Measurements from ENCODE around the gene EXOC6B.

EXOC6B gene

DNA sequence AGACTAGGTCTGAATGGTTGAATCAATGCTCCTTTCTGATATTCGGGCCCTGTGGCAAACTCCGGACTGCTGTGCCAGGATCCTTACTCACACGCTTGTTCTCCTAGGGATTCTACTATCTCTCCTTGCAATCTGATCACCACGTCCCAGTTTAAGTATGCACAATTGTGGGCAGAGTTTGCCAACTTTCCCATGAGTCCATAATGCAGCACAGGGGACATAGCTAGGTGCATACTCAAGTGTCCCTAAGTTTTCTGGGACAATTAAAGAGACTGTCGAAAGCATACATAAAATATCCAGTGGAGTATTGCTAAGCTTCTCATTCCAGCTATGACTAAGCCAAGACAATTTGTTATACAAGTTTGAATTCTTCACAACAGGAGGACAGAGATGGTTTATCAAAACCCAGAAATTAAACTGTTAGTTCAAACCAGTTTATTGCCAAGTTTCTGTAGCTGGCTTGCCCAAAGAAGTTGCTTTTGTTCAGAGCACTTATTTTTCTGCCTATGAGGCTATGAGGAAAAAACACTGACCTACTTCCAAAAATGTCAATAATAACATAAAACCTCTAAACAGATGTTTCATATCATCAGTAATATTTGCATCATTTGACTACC is 136.1 kb downstream of the EXOC6B start:
- DNase-seq (ENCODE audit: low read depth), result peak; percentile 11
- H3K4me3 ChIP-seq (ENCODE audit: low read length), result no peak overlapping the region
- TF ChIP-seq, protein P1, sequence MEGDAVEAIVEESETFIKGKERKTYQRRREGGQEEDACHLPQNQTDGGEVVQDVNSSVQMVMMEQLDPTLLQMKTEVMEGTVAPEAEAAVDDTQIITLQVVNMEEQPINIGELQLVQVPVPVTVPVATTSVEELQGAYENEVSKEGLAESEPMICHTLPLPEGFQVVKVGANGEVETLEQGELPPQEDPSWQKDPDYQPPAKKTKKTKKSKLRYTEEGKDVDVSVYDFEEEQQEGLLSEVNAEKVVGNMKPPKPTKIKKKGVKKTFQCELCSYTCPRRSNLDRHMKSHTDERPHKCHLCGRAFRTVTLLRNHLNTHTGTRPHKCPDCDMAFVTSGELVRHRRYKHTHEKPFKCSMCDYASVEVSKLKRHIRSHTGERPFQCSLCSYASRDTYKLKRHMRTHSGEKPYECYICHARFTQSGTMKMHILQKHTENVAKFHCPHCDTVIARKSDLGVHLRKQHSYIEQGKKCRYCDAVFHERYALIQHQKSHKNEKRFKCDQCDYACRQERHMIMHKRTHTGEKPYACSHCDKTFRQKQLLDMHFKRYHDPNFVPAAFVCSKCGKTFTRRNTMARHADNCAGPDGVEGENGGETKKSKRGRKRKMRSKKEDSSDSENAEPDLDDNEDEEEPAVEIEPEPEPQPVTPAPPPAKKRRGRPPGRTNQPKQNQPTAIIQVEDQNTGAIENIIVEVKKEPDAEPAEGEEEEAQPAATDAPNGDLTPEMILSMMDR (conservative IDR thresholded peaks at IDR 0.05; ENCODE audit: low read length), result no peak

DNA sequence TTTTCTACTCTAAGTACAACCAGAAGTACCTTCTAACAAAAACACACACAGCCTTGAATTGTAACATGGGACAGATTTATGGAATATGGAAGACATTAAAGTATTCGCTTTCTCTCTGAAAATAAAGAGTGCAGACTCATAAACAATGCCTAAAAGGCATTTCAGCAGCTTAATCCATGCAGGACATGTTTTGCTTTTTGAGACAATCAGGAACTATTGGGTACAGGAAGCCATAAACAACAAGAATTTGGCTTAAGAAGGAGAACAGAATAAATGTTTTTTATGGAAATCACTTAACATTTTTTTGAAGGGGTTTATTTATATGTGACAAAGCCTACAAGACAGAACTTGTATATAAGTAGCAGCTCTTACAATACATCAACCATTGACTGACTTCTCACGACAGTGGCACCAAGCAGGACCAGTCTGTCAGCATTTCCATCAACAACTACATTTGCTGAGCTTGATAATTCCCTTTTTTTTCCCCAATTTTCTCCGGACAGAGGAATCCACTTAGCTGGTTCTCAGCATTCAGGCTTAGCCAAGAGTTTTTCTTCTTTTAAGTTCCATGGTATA is 140.1 kb downstream of the EXOC6B start:
- no peak overlapping the region for H3K4me3 ChIP-seq (ENCODE audit: low read length)
- TF ChIP-seq, protein P1 (conservative IDR thresholded peaks at IDR 0.05; ENCODE audit: low read length), result no peak
- DNase-seq (ENCODE audit: low read depth), result no peak

DNA sequence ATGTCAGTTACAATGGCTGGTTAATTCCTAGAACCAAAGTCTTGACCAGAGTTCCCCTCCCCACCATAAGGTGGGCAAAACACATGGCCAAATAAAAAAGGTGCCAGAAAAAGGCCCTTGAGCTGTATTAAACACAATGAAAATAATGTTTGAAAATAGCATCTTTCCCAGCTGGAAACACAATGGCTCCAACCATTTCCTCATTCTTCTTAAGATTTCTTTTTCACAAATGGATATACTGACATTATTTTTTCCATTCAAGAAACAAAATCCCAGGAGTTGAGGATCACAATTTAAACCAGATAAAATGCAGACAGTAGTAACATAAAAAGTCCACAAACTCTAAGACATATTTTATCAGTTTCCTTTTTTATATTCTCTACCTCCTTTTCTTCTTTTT is 143.8 kb downstream of the EXOC6B start:
- TF ChIP-seq, protein P1 (conservative IDR thresholded peaks at IDR 0.05; ENCODE audit: low read length), result no peak
- DNase-seq (ENCODE audit: low read depth), result no peak
- H3K4me3 ChIP-seq (ENCODE audit: low read length), result no peak overlapping the region

DNA sequence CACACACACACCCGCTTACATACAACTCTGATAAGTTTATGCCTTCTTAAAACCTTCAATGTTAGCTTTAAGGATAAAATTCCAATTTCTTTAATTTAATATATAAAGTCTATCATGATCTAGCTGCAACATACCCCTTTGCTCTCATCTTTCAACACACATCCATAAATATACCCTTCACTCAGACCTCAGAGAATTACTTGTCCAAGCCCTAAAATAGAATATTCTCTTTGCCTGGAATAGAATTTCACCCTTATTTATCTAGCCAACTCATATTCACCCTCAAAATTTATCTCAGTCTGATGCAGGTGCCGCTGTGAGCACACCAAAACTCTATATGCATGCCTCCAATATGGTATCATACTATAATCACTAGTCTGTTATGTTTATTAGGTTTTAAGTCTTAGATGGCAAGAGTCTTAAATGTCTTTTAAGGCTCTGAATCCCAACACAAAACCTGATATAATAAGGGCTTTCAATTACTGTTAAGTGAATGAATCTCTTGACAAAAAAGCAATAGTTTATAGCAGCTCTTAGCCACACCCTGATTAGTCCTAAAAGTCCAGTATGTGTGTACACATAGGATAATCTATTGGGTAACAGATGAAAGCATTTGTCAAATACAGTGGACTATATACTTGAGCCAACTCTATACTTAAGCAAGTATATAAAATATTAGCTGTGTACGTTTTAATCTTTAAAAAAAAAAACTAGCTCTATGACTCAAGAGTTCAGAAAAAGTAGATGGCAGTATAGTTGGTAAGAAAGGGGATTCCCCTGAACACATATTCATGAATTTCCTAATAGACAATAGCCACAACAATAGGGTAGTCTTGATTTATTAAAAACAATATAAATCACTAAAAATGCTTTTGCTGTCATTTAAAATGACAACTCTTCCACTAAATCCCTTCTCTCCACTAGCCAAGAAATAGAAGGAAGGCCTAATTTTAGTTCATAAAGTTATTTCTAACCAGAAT is 144.5 kb downstream of the EXOC6B start:
- TF ChIP-seq, protein P1 (conservative IDR thresholded peaks at IDR 0.05; ENCODE audit: low read length), result no peak
- H3K4me3 ChIP-seq (ENCODE audit: low read length), result no peak overlapping the region
- no peak for DNase-seq (ENCODE audit: low read depth)

DNA sequence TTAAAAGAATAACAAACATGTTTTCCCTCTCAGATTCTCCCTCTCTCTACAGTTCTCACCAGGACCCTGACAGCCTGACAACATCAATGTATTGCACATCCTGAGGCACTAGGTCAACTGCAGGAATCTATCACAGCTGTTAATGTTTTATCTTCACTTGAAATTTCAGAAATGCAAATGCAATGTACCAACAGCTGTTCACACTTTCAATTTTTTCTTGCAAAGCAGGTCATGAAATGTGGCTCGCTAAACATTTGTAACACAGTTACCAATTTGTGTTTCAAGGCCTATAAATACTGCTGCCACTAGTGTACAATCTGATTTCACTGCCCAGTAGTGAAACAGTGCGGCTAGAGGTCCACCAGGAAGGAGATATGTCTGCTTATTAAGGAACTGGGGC is 147.8 kb downstream of the EXOC6B start:
- TF ChIP-seq, protein P1 (conservative IDR thresholded peaks at IDR 0.05; ENCODE audit: low read length), result no peak
- DNase-seq (ENCODE audit: low read depth), result peak; percentile 34
- H3K4me3 ChIP-seq (ENCODE audit: low read length), result no peak overlapping the region

DNA sequence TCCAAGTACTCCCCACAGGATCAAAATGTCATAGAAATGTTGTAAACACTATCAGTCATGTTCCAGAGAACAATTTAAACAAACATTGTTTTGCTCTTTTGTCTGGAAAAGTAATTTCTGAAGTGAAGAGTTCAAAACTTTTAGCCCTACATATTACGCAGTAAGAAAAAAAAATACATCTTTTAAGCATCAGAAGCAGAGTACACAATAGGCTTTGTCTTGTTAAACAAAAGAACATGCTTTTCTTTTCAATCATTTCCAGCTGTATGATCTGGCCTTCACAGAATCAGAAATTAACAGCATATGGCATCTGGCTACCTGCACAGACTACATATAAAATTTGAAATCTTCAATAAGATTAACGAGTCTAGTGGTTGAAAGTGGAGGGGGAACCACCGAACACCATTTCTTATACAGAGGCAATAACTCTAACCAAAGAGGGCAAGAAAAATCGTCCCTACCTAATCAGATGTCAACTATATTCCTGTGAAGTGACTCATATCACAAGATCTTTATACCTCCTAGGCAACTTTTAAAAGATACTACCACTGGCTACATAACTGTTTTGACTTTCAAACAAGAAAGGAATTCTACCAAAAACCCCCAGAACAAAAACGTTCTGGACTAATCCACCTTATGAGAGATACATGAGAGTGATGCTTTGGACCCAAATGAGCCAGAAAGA is 149.3 kb downstream of the EXOC6B start:
- H3K4me3 ChIP-seq (ENCODE audit: low read length), result no peak overlapping the region
- TF ChIP-seq, protein P1 (conservative IDR thresholded peaks at IDR 0.05; ENCODE audit: low read length), result no peak
- DNase-seq (ENCODE audit: low read depth), result peak; percentile 31

Measured in AG10803 (cell line).